PC-3 (cell line): ENCODE data around the gene BPIFB2. TPM values are rescaled to one million over a fixed set of nuclear protein-coding genes. Genes with fewer than 3 reads are reported as not detected.
A peak's percentile ranks its signal among the peaks of the same experiment; 100 is the strongest.

Experiments
- ATAC-seq: fragments of 200-7000 bp; cut with Tn5 transposase; 2 replicates; pipeline ENCODE4 v1.9.1; 2020; ENCODE audit warnings: mild to moderate bottlenecking, moderate library complexity
- BruUV-seq: library from RNA; stranded (reverse); fragments of 400-500 nt; replicated peaks from 2 replicates; lab custom pipeline; 2021; lab: Mats Ljungman, UMichigan
- CTCF ChIA-PET: fragments of 300-600 bp; sonication (Branson Sonifier 250); formaldehyde crosslinking; loops from one replicate; lab custom pipeline; 2022; ENCODE audit warnings: antibody characterized with exemption; lab: Charles Lee
- POLR2A ChIA-PET: fragments of 300-600 bp; sonication (Branson Sonifier 250); formaldehyde crosslinking; loops from one replicate; lab custom pipeline; 2022; ENCODE audit warnings: antibody characterized with exemption; ENCODE audit not compliant: unreplicated experiment; lab: Charles Lee
- DNase-seq: peaks from one replicate; pipeline ENCODE4 v3.0.0-alpha.2; 2015
- H2AFZ ChIP-seq: fragments of 300-600 bp; sonication (generic); 2 replicates; pipeline ENCODE4 v1.6.0; 2016; ENCODE audit warnings: antibody characterized with exemption, low read length
- H3F3A ChIP-seq: fragments of 300-600 bp; sonication (generic); one replicate; pipeline ENCODE4 v1.6.0; 2017; ENCODE audit warnings: antibody characterized with exemption, low read length, control low read depth, mild to moderate bottlenecking; ENCODE audit not compliant: unreplicated experiment
- H3K27ac ChIP-seq: fragments of 300-600 bp; sonication (generic); 2 replicates; pipeline ENCODE4 v1.5.1; 2016; ENCODE audit warnings: mild to moderate bottlenecking, low read length
- H3K27me3 ChIP-seq: fragments of 300-600 bp; sonication (generic); 2 replicates; pipeline ENCODE4 v1.6.1; 2016; ENCODE audit warnings: low read length, mixed read lengths
- H3K36me3 ChIP-seq: fragments of 300-600 bp; sonication (generic); 2 replicates; pipeline ENCODE4 v1.6.1; 2016; ENCODE audit warnings: low read depth, mixed run types, low read length, mixed read lengths
- H3K4me1 ChIP-seq: fragments of 300-600 bp; sonication (generic); 2 replicates; pipeline ENCODE4 v1.5.1; 2016; ENCODE audit warnings: low read length; ENCODE audit not compliant: insufficient read depth
- H3K4me2 ChIP-seq: fragments of 300-600 bp; sonication (generic); 2 replicates; pipeline ENCODE4 v1.6.0; 2016; ENCODE audit warnings: low read length
- H3K4me3 ChIP-seq: fragments of 300-600 bp; sonication (generic); 2 replicates; pipeline ENCODE4 v1.5.1; 2016; ENCODE audit warnings: mild to moderate bottlenecking, low read length, mixed read lengths
- H3K79me2 ChIP-seq: fragments of 300-600 bp; sonication (generic); 2 replicates; pipeline ENCODE4 v1.6.1; 2017; ENCODE audit warnings: low read length, mixed read lengths
- H3K9ac ChIP-seq: fragments of 300-600 bp; sonication (generic); 2 replicates; pipeline ENCODE4 v1.6.0; 2016; ENCODE audit warnings: mild to moderate bottlenecking, low read length
- H3K9me2 ChIP-seq: fragments of 300-600 bp; sonication (generic); replicated peaks from 2 replicates; pipeline ENCODE4 v1.6.1; 2016; ENCODE audit warnings: mixed run types, low read length, mixed read lengths
- H3K9me3 ChIP-seq: fragments of 300-600 bp; sonication (generic); 2 replicates; pipeline ENCODE4 v1.6.1; 2016; ENCODE audit warnings: low read length, mixed read lengths
- H4K20me1 ChIP-seq: fragments of 300-600 bp; sonication (generic); 2 replicates; pipeline ENCODE4 v1.6.1; 2016; ENCODE audit warnings: low read length, mixed read lengths
- EZH2 ChIP-seq: fragments of 300-600 bp; sonication (generic); IDR thresholded peaks from one replicate; pipeline ENCODE4 v1.6.1; 2017; ENCODE audit warnings: antibody characterized with exemption, mild to moderate bottlenecking, low read length; ENCODE audit not compliant: unreplicated experiment
- EZH2phosphoT487 ChIP-seq: fragments of 300-600 bp; sonication (generic); IDR thresholded peaks from 2 replicates; pipeline ENCODE4 v1.6.1; 2018; ENCODE audit warnings: mild to moderate bottlenecking, antibody characterized with exemption, low read length, borderline replicate concordance
- intact Hi-C: fragments of 100-400 bp; cut with micrococcal nuclease; formaldehyde crosslinking; loops from 2 replicates; pipeline ENCODE4 v1.9.0; 2023
- total RNA-seq: library from RNA; depleted of rRNA; stranded (reverse); fragments of >200 nt; gene quantifications from 2 replicates; pipeline ENCODE4 v1.2.3, GENCODE V29; 2014
- TF ChIP-seq, protein P1 (sequence below): fragments of 300-600 bp; sonication (generic); conservative IDR thresholded peaks from 2 replicates; pipeline ENCODE4 v1.5.1; 2017; ENCODE audit warnings: antibody characterized with exemption, low read depth, mild to moderate bottlenecking, low read length

Gene BPIFB2
- total RNA-seq, 1 experiment from 2014 or later: not detected

GRCh38 chr20:33008336-33009213 lies 1.1 kb downstream of the BPIFB2 start:
- Histone ChIP-seq H3K4me2 (no peak overlapping the region), H2AFZ (no peak overlapping the region)

GRCh38 chr20:33009214-33010132 lies 2.0 kb downstream of the BPIFB2 start:
- Histone ChIP-seq H3K9me2 (no peaks in the 10 kb centered on the region), H3K36me3 (no peaks in the 10 kb centered on the region), H3K79me2 (no peaks in the 10 kb centered on the region), H4K20me1 (no peaks in the 10 kb centered on the region), H3F3A (no peaks in the 10 kb centered on the region), H3K9ac (no peak overlapping the region), H3K4me3 (no peak overlapping the region), H3K27me3 (peaks cover 38% of the 10 kb centered on the region), H2AFZ (no peak overlapping the region), H3K27ac (no peak overlapping the region), H3K4me2 (no peak overlapping the region), H3K4me1 (no peaks in the 10 kb centered on the region), H3K9me3 (no peaks in the 10 kb centered on the region)
- POLR2A ChIA-PET: no interaction called here
- BruUV-seq: no TSS peak
- TF ChIP-seq, protein P1, sequence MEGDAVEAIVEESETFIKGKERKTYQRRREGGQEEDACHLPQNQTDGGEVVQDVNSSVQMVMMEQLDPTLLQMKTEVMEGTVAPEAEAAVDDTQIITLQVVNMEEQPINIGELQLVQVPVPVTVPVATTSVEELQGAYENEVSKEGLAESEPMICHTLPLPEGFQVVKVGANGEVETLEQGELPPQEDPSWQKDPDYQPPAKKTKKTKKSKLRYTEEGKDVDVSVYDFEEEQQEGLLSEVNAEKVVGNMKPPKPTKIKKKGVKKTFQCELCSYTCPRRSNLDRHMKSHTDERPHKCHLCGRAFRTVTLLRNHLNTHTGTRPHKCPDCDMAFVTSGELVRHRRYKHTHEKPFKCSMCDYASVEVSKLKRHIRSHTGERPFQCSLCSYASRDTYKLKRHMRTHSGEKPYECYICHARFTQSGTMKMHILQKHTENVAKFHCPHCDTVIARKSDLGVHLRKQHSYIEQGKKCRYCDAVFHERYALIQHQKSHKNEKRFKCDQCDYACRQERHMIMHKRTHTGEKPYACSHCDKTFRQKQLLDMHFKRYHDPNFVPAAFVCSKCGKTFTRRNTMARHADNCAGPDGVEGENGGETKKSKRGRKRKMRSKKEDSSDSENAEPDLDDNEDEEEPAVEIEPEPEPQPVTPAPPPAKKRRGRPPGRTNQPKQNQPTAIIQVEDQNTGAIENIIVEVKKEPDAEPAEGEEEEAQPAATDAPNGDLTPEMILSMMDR: no peak
- no peak for TF ChIP-seq EZH2phosphoT487
- CTCF ChIA-PET: interaction anchor here (0.6 kb wide), 1 partner anchor 107 kb away, joined by 3 read pairs; no protein-coding TSS in a partner anchor
- ATAC-seq (peak; percentile 24), DNase-seq (no peak)
- intact Hi-C loops: no loop called here

More at GRCh38 chr20:33008336-33009213, 1.1 kb downstream of the BPIFB2 start:
- no peaks in the 10 kb centered on the region for H3K9me3 ChIP-seq
- no peak overlapping the region for H3K9ac ChIP-seq
- H3K27ac ChIP-seq: no peak overlapping the region
- no peaks in the 10 kb centered on the region for H4K20me1 ChIP-seq
- ATAC-seq (no peak), DNase-seq (no peak)
- ChIA-PET CTCF (interaction anchor here (0.6 kb wide), 1 partner anchor 106 kb away, joined by 3 read pairs; no protein-coding TSS in a partner anchor), POLR2A (no interaction called here)
- no peak overlapping the region for H3K4me3 ChIP-seq
- H3K79me2 ChIP-seq: no peaks in the 10 kb centered on the region
- peaks cover 29% of the 10 kb centered on the region for H3K27me3 ChIP-seq
- no TSS peak for BruUV-seq
- TF ChIP-seq, protein P1: no peak
- TF ChIP-seq EZH2: no peak
- TF ChIP-seq EZH2phosphoT487: no peak
- no peaks in the 10 kb centered on the region for H3K36me3 ChIP-seq
- no peaks in the 10 kb centered on the region for H3K4me1 ChIP-seq
- H3F3A ChIP-seq: no peaks in the 10 kb centered on the region
- intact Hi-C loops: no loop called here
- no peaks in the 10 kb centered on the region for H3K9me2 ChIP-seq
